Ishikawa (cell line): ENCODE measurements around the gene CRYM.

Experiments
- CEBPB ChIP-seq: IDR thresholded peaks from 2 replicates; pipeline ENCODE4 v1.6.1; 2012
- CREB1 ChIP-seq: IDR thresholded peaks from 2 replicates; pipeline ENCODE4 v1.6.1; 2012; ENCODE audit warnings: low read depth
- EGR1 ChIP-seq: IDR thresholded peaks from 2 replicates; pipeline ENCODE4 v1.6.1; 2012
- EP300 ChIP-seq: IDR thresholded peaks from 2 replicates; pipeline ENCODE4 v1.6.1; 2012; ENCODE audit warnings: borderline replicate concordance
- FOXM1 ChIP-seq: IDR thresholded peaks from 2 replicates; pipeline ENCODE4 v1.6.1; 2012; ENCODE audit warnings: low read depth, borderline replicate concordance
- MAX ChIP-seq: IDR thresholded peaks from 2 replicates; pipeline ENCODE4 v1.6.1; 2012
- RAD21 ChIP-seq: IDR thresholded peaks from 2 replicates; pipeline ENCODE4 v1.6.1; 2012; ENCODE audit warnings: low read depth
- TAF1 ChIP-seq: IDR thresholded peaks from 2 replicates; pipeline ENCODE4 v1.6.1; 2012; ENCODE audit warnings: low read depth, mild to moderate bottlenecking
- TCF12 ChIP-seq: IDR thresholded peaks from 2 replicates; pipeline ENCODE4 v1.6.1; 2012; ENCODE audit warnings: low read depth
- TEAD4 ChIP-seq: IDR thresholded peaks from 2 replicates; pipeline ENCODE4 v1.6.1; 2012
- USF1 ChIP-seq: IDR thresholded peaks from 2 replicates; pipeline ENCODE4 v1.6.1; 2012
- YY1 ChIP-seq: IDR thresholded peaks from 2 replicates; pipeline ENCODE4 v1.6.1; 2012; ENCODE audit warnings: low read depth
- TF ChIP-seq, protein P1 (sequence below): IDR thresholded peaks from 2 replicates; pipeline ENCODE4 v1.6.1; 2012; ENCODE audit warnings: low read depth, mild to moderate bottlenecking

- TF ChIP-seq FOXM1 (no peak), YY1 (no peak), EGR1 (no peak), TAF1 (no peak), RAD21 (no peak), EP300 (no peak), USF1 (no peak), MAX (no peak), CEBPB (no peak), TEAD4 (no peak), CREB1 (no peak), TCF12 (no peak)
- TF ChIP-seq, protein P1, sequence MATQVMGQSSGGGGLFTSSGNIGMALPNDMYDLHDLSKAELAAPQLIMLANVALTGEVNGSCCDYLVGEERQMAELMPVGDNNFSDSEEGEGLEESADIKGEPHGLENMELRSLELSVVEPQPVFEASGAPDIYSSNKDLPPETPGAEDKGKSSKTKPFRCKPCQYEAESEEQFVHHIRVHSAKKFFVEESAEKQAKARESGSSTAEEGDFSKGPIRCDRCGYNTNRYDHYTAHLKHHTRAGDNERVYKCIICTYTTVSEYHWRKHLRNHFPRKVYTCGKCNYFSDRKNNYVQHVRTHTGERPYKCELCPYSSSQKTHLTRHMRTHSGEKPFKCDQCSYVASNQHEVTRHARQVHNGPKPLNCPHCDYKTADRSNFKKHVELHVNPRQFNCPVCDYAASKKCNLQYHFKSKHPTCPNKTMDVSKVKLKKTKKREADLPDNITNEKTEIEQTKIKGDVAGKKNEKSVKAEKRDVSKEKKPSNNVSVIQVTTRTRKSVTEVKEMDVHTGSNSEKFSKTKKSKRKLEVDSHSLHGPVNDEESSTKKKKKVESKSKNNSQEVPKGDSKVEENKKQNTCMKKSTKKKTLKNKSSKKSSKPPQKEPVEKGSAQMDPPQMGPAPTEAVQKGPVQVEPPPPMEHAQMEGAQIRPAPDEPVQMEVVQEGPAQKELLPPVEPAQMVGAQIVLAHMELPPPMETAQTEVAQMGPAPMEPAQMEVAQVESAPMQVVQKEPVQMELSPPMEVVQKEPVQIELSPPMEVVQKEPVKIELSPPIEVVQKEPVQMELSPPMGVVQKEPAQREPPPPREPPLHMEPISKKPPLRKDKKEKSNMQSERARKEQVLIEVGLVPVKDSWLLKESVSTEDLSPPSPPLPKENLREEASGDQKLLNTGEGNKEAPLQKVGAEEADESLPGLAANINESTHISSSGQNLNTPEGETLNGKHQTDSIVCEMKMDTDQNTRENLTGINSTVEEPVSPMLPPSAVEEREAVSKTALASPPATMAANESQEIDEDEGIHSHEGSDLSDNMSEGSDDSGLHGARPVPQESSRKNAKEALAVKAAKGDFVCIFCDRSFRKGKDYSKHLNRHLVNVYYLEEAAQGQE: no peak
Observed at GRCh38 chr16:21260870-21261791, 17.0 kb downstream of the CRYM start.
